Measurements from ENCODE around the gene RPL27A.

GRCh38 chr11:8682303-8683114 is at the start of gene RPL27A, which contains the start of gene TRIM66:
- TF ChIP-seq CTCF (IDR thresholded peaks at IDR 0.05) = peak in 1 of 4 donors; percentile 22
- peak; percentile 96 for TF ChIP-seq POLR2A (IDR thresholded peaks at IDR 0.05)
